Measurements from ENCODE around the gene PHF23.

The PHF23 gene

GRCh38 chr17:7239091-7240027 lies at the start of gene PHF23:
PHF23 (minus strand) TSS chr17:7239457; CDS start chr17:7239279, 178 bp downstream.
- peak; percentile 99 for DNase-seq

GRCh38 chr17:7285679-7286078 lies 46.4 kb upstream of the PHF23 start:
- no peak for DNase-seq

- no peak for DNase-seq
Observed at GRCh38 chr17:7284911-7285310, 45.7 kb upstream of the PHF23 start.

DNA sequence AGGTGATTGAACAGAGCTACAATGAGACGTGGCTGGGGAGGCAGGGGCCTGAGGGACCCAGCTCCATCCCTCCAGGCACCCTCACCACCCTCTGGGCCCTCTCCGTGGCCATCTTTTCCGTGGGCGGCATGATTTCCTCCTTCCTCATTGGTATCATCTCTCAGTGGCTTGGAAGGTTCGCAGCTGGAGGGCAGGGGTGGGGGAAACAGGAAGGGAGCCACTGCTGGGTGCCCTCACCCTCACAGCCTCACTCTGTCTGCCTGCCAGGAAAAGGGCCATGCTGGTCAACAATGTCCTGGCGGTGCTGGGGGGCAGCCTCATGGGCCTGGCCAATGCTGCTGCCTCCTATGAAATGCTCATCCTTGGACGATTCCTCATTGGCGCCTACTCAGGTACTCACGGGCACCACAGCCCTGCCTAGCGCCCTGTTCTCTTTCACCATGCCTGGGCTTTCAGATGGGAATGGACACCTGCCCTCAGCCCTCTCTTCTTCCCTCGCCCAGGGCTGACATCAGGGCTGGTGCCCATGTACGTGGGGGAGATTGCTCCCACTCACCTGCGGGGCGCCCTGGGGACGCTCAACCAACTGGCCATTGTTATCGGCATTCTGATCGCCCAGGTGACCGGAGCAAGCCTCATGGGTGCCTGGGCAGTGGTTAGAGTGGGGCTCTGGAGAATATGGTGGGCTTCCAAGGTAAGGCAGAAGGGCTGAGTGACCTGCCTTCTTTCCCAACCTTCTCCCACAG lies 44.4 kb upstream of the PHF23 start:
- no peak for DNase-seq

DNA sequence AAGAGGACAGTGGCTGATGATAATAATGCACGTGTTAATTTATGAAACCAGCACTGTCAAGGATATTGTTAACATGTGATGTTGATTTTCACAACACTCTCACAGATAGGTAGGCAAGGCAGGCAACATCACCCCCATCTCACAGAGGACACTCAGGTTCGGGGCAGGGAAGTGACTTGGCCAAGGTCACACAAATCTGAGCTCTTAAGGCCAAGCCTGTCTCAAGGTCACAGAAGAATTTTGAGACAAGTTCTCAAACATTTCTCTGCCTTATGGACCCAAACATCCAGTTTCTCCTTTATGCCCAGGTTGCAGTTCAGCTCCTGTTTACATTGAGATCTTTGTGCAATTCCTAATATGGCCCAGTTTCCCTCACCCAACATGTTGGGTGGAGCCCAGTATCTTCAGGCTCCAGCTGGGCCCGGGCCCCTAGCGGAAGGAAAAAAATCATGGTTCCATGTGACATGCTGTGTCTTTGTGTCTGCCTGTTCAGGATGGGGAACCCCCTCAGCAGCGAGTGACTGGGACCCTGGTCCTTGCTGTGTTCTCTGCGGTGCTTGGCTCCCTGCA lies 43.6 kb upstream of the PHF23 start:
- no peak for DNase-seq

DNA sequence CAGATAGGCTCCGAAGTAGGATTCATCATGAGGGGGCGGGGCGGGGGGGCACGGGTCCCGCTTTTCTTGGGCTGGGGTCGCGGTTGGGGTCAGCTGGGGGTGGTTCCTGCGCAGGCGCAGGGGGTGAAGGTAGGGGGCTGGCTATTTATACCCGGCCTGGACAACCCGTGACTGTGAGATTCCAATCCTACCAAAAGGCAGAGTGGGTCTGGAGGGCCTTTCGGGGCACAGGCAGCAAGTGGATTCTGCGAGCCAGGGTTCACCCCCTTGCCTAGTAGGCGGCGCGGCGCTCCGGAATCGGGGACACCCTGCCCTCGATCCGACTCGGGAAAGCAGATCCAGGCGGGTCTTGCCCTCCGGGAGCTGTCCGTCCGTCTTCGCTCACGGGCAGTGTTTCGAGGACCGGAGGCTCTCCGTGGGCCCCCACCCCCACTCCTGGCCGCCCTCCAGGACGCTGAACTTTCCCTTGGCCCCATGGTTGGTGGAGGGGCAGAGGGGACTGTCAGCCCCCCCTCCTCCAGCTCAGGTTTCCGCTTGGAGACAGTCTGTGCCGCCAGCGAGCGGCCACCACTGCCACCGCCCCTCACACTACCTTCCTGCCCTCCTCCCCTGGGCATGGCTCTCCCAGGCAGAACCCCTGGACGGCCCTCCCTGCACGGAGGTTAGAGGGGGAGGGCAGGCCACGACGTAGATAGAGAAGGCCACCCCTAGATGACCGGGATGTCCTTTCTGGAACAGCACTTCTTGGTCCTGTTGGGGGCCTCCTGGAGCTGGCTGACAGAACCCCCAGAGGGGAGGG lies 42.9 kb upstream of the PHF23 start:
- peak; percentile 50 for DNase-seq

DNA sequence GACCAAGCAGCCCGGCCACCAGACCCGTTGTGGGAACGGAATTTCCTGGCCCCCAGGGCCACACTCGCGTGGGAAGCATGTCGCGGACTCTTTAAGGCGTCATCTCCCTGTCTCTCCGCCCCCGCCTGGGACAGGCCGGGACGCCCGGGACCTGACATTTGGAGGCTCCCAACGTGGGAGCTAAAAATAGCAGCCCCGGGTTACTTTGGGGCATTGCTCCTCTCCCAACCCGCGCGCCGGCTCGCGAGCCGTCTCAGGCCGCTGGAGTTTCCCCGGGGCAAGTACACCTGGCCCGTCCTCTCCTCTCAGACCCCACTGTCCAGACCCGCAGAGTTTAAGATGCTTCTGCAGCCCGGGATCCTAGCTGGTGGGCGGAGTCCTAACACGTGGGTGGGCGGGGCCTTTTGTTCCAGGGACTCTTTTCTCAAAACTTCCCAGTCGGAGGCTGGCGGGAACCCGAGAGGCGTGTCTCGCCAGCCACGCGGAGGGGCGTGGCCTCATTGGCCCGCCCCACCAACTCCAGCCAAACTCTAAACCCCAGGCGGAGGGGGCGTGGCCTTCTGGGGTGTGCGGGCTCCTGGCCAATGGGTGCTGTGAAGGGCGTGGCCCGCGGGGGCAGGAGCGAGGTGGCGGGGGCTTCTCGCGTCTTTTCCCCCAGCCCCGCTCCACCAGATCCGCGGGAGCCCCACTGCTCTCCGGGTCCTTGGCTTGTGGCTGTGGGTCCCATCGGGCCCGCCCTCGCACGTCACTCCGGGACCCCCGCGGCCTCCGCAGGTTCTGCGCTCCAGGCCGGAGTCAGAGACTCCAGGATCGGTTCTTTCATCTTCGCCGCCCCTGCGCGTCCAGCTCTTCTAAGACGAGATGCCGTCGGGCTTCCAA lies 42.1 kb upstream of the PHF23 start, which contains the start of gene SLC2A4:
TSS of gene SLC2A4 (plus strand) at position 645 of the 879 bp plus-strand sequence. CDS start at position 862, 217 bp downstream.
- DNase-seq, result peak; percentile 94

- peak; percentile 90 for DNase-seq
Observed at GRCh38 chr17:7280519-7281073, 41.3 kb upstream of the PHF23 start.

GRCh38 chr17:7279448-7279847 lies 40.2 kb upstream of the PHF23 start:
- no peak for DNase-seq

GRCh38 chr17:7266784-7267183 lies 27.5 kb upstream of the PHF23 start:
- no peak for DNase-seq

- no peak for DNase-seq
Observed at GRCh38 chr17:7263801-7264078, 24.5 kb upstream of the PHF23 start.

- DNase-seq, result peak; percentile 24
Observed at GRCh38 chr17:7262935-7263800, 23.9 kb upstream of the PHF23 start.

DNA sequence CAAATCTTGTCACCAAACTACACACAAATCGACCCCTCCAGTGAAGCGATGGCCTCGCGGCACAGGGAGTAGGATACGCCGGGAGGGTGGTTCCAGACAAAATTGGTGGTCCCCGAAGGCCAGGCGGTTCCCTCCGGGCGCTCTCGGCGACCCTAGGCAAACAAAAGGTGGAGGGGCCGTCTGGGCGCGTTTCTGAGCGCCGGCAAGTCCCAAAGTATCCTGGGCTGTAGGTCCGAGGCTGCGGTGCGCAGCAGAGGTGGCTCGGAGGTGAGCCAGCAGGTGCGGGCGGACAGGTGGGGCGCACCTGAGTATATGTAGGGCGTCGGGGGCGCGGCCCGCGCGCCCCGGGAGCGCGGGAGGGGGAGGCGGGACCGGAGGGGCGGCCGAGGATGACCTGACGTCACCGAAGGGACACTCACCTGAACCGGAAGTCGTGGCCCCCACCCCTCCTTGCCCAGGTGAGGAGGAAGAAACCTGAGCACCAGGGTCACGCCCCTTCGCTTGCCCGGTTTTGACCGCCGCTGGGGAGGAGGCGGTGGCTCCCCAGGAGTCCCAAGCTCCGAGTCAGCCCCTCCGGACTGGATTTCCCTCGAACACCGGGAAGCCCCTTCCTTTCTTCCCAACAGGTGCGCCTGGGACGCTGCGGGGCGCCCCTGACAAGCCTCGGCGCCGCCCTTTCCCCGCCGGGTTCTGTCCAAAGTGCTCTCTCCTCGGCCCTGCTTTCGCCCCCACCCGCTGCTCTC lies 23.1 kb upstream of the PHF23 start, which contains the start of gene CLDN7:
TSS of gene CLDN7 (minus strand) at position 287 of the 743 bp plus-strand sequence. CDS start 435 bp downstream, outside the sequence.
- no peak for DNase-seq

DNA sequence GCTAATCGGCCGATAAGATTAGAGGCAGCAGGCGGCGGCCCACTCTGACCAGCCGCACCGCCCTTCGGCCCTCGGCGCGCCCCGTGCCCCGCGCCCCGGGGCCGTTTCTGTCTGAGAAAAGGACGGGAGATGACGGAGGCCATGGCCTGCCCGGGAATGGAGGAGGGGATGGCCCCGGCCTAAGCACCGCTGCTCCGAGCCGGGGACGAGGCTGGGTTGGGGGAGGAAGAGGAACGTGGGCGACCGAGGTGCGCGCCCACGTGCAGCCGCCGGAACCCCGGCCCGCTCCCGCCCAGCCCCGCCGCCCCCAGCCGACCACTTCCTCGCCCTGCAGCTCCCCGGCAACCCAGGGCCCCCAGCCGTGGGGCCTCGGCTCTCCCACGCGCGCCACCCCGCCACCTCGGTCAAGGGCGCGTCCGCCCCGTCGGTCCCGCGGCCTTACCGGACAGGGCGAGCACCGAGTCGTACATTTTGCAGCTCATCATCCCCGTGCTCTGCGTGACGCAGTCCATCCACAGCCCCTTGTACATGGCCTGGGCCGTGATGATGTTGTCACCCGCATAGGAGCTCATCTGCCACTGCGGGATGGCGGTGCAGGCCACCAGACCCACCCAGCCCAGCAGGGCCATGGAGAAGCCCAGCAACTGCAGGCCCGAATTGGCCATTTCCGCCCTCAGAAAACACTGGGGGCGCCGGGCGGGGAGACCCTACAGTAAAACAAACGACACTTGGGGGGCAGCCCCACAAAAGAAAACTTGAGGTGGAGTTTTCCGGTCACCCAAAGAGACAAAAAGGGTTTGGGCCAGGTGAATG lies 22.3 kb upstream of the PHF23 start:
- peak; percentile 46 for DNase-seq

- peak; percentile 69 for DNase-seq
Observed at GRCh38 chr17:7260651-7261378, 21.6 kb upstream of the PHF23 start.

GRCh38 chr17:7260151-7260550 lies 20.9 kb upstream of the PHF23 start:
- DNase-seq, result no peak

GRCh38 chr17:7259555-7259889 lies 20.3 kb upstream of the PHF23 start:
- DNase-seq, result no peak

Measured in retina (tissue), 1 donor.